OCI-LY1 (cell line): ENCODE data around the gene CLEC9A.

Experiments used
- EZH2 ChIP-seq: fragments of 200-600 bp; sonication (generic), shearing (Covaris generic); IDR thresholded peaks from 2 replicates; pipeline ENCODE4 v1.8.0; 2017; ENCODE audit warnings: borderline replicate concordance, mixed run types, mild to moderate bottlenecking, antibody characterized with exemption, low read length, moderate library complexity, mixed read lengths
- TF ChIP-seq, protein P1 (sequence below): fragments of 200-600 bp; sonication (generic), shearing (Covaris generic); IDR thresholded peaks from 2 replicates; pipeline ENCODE4 v1.5.1; 2017; ENCODE audit warnings: mild to moderate bottlenecking, antibody characterized with exemption, low read length, moderate library complexity, mixed read lengths

DNA sequence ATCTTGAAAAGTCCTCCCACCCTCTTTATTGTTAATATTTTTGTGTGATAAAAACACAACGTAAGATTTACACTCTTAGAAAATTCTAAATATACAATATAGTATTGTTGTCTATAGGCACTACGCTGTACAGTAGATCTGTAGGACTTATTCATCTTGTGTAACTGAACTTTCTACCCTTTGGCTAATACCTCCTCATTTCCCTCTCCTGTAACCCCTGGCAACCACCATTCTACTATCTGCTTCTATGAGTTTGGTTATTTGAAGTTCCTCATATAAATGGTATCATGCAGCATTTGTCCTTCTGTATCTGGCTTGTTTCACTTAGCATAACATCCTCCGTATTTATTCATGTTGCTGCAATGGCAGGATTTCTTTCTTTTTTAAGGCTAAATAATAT is 5.2 kb upstream of the CLEC9A start:
- TF ChIP-seq, protein P1, sequence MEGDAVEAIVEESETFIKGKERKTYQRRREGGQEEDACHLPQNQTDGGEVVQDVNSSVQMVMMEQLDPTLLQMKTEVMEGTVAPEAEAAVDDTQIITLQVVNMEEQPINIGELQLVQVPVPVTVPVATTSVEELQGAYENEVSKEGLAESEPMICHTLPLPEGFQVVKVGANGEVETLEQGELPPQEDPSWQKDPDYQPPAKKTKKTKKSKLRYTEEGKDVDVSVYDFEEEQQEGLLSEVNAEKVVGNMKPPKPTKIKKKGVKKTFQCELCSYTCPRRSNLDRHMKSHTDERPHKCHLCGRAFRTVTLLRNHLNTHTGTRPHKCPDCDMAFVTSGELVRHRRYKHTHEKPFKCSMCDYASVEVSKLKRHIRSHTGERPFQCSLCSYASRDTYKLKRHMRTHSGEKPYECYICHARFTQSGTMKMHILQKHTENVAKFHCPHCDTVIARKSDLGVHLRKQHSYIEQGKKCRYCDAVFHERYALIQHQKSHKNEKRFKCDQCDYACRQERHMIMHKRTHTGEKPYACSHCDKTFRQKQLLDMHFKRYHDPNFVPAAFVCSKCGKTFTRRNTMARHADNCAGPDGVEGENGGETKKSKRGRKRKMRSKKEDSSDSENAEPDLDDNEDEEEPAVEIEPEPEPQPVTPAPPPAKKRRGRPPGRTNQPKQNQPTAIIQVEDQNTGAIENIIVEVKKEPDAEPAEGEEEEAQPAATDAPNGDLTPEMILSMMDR, result no peak
- no peak for TF ChIP-seq EZH2
